T-helper 17 cell (primary cell): ENCODE data around the gene DENND1A. TPM values are rescaled to one million over a fixed set of nuclear protein-coding genes. Genes with fewer than 3 reads are reported as not detected.
"Not testable (repeated sequence)": the region's sequence is repeated elsewhere in the genome, so short reads cannot be mapped to it uniquely, and the experiment has no call there.

ENCODE experiments used
- ATAC-seq: fragments of 150-1000 bp; cut with Tn5 transposase; 2 replicates; pipeline ENCODE4 v1.10.0; 2021; ENCODE audit warnings: mild to moderate bottlenecking, moderate library complexity
- DNase-seq, 3 donors: peaks; one replicate each; pipeline versions ENCODE4 v3.0.0 to v3.0.0-alpha.2; 2020 to 2021
- H3K9me3 ChIP-seq: one replicate; pipeline ENCODE4 v1.7.0; 2013; ENCODE audit warnings: low read length, mild to moderate bottlenecking; ENCODE audit not compliant: control insufficient read depth, poor library complexity, severe bottlenecking
- H3K27ac Mint-ChIP-seq: one replicate; pipeline ENCODE4 v1.8.0; 2022; ENCODE audit warnings: mild to moderate bottlenecking, moderate library complexity, mixed read lengths
- H3K27me3 Mint-ChIP-seq: one replicate; pipeline ENCODE4 v1.8.0; 2022; ENCODE audit warnings: mixed read lengths
- H3K36me3 Mint-ChIP-seq: one replicate; pipeline ENCODE4 v1.8.0; 2022; ENCODE audit warnings: low read depth, mixed read lengths
- H3K4me1 Mint-ChIP-seq: one replicate; pipeline ENCODE4 v1.8.0; 2022; ENCODE audit warnings: mild to moderate bottlenecking, mixed read lengths
- H3K4me3 Mint-ChIP-seq: one replicate; pipeline ENCODE4 v1.8.0; 2022; ENCODE audit warnings: mild to moderate bottlenecking, moderate library complexity, mixed read lengths
- total RNA-seq, 4 donors: library from RNA in 2 of 4; stranded (reverse) in 2 of 4; gene quantifications; one replicate each; pipeline ENCODE4 v1.2.3 and lab custom pipeline; 2022 to 2026

Gene DENND1A
- total RNA-seq, 2 donors from 2014 or later = 19.9 to 21.1 TPM

GRCh38 chr9:123742009-123742767 is 187.7 kb downstream of the DENND1A start:
- Mint-ChIP-seq H3K4me1 (no peaks in the 10 kb centered on the region), H3K36me3 (peaks cover 2% of the 10 kb centered on the region), H3K27ac (no peak overlapping the region), H3K4me3 (no peak overlapping the region), H3K27me3 (no peaks in the 10 kb centered on the region)
- ATAC-seq (no peak), DNase-seq (no peak)
- H3K9me3 ChIP-seq = no peaks in the 10 kb centered on the region

GRCh38 chr9:123741214-123741613 is 188.7 kb downstream of the DENND1A start:
- H3K27me3 Mint-ChIP-seq = no peaks in the 10 kb centered on the region
- DNase-seq (no peak), ATAC-seq (no peak)
- H3K4me3 Mint-ChIP-seq = no peak overlapping the region
- no peaks in the 10 kb centered on the region for H3K4me1 Mint-ChIP-seq
- H3K36me3 Mint-ChIP-seq = peaks cover 2% of the 10 kb centered on the region
- no peaks in the 10 kb centered on the region for H3K9me3 ChIP-seq
- H3K27ac Mint-ChIP-seq = no peak overlapping the region

- no peaks in the 10 kb centered on the region for H3K9me3 ChIP-seq
- Mint-ChIP-seq H3K27me3 (no peaks in the 10 kb centered on the region), H3K27ac (no peak overlapping the region), H3K4me1 (no peaks in the 10 kb centered on the region), H3K36me3 (peaks cover 2% of the 10 kb centered on the region), H3K4me3 (no peak overlapping the region)
- ATAC-seq (no peak), DNase-seq (no peak)
These were observed 190.0 kb downstream of the DENND1A start for GRCh38 chr9:123739902-123740301.

GRCh38 chr9:123739387-123739786 is 190.5 kb downstream of the DENND1A start:
- no peak for ATAC-seq
- H3K4me3 Mint-ChIP-seq = no peak overlapping the region
- no peak for DNase-seq
- H3K4me1 Mint-ChIP-seq = no peaks in the 10 kb centered on the region
- peaks cover 2% of the 10 kb centered on the region for H3K36me3 Mint-ChIP-seq
- H3K9me3 ChIP-seq = no peaks in the 10 kb centered on the region
- H3K27me3 Mint-ChIP-seq = no peaks in the 10 kb centered on the region
- no peak overlapping the region for H3K27ac Mint-ChIP-seq

- no peaks in the 10 kb centered on the region for H3K9me3 ChIP-seq
- Mint-ChIP-seq H3K27me3 (no peaks in the 10 kb centered on the region), H3K4me3 (no peak overlapping the region), H3K4me1 (no peaks in the 10 kb centered on the region), H3K36me3 (peaks cover 2% of the 10 kb centered on the region), H3K27ac (no peak overlapping the region)
- ATAC-seq (no peak), DNase-seq (no peak)
These were observed 191.3 kb downstream of the DENND1A start for GRCh38 chr9:123738648-123739047.

- H3K4me3 Mint-ChIP-seq = no peak overlapping the region
- no peaks in the 10 kb centered on the region for H3K27me3 Mint-ChIP-seq
- DNase-seq (no peak), ATAC-seq (no peak)
- no peaks in the 10 kb centered on the region for H3K4me1 Mint-ChIP-seq
- no peak overlapping the region for H3K27ac Mint-ChIP-seq
- H3K9me3 ChIP-seq = no peaks in the 10 kb centered on the region
- peaks cover 2% of the 10 kb centered on the region for H3K36me3 Mint-ChIP-seq
These were observed 194.6 kb downstream of the DENND1A start for GRCh38 chr9:123735376-123735775.

GRCh38 chr9:123728571-123728970 is 201.4 kb downstream of the DENND1A start:
- not testable (repeated sequence) for H3K4me1 Mint-ChIP-seq, ATAC-seq, H3K36me3 Mint-ChIP-seq, H3K27me3 Mint-ChIP-seq, H3K9me3 ChIP-seq, H3K4me3 Mint-ChIP-seq, H3K27ac Mint-ChIP-seq, DNase-seq

- H3K4me3 Mint-ChIP-seq = no peak overlapping the region
- no peak for ATAC-seq
- H3K27ac Mint-ChIP-seq = no peak overlapping the region
- DNase-seq = no peak
- no peaks in the 10 kb centered on the region for H3K27me3 Mint-ChIP-seq
- H3K9me3 ChIP-seq = no peaks in the 10 kb centered on the region
- H3K4me1 Mint-ChIP-seq = peaks cover 5% of the 10 kb centered on the region
- H3K36me3 Mint-ChIP-seq = peaks cover 4% of the 10 kb centered on the region
These were observed 202.6 kb downstream of the DENND1A start for GRCh38 chr9:123727332-123727731.

- Mint-ChIP-seq H3K36me3 (peaks cover 4% of the 10 kb centered on the region), H3K27ac (no peak overlapping the region), H3K27me3 (no peaks in the 10 kb centered on the region), H3K4me1 (peaks cover 5% of the 10 kb centered on the region), H3K4me3 (no peak overlapping the region)
- no peaks in the 10 kb centered on the region for H3K9me3 ChIP-seq
- no peak for ATAC-seq
- no peak for DNase-seq
These were observed 204.5 kb downstream of the DENND1A start for GRCh38 chr9:123725389-123725788.

- no peaks in the 10 kb centered on the region for H3K27me3 Mint-ChIP-seq
- no peak overlapping the region for H3K4me3 Mint-ChIP-seq
- ATAC-seq (no peak), DNase-seq (no peak)
- peaks cover 5% of the 10 kb centered on the region for H3K4me1 Mint-ChIP-seq
- H3K9me3 ChIP-seq = no peaks in the 10 kb centered on the region
- no peak overlapping the region for H3K27ac Mint-ChIP-seq
- H3K36me3 Mint-ChIP-seq = peaks cover 6% of the 10 kb centered on the region
These were observed 205.6 kb downstream of the DENND1A start for GRCh38 chr9:123724211-123724796.

- ATAC-seq = no peak
- Mint-ChIP-seq H3K27ac (no peak overlapping the region), H3K36me3 (peaks cover 6% of the 10 kb centered on the region), H3K27me3 (no peaks in the 10 kb centered on the region), H3K4me1 (peaks cover 5% of the 10 kb centered on the region), H3K4me3 (no peak overlapping the region)
- H3K9me3 ChIP-seq = no peaks in the 10 kb centered on the region
- no peak for DNase-seq
These were observed 206.6 kb downstream of the DENND1A start for GRCh38 chr9:123723135-123723875.

GRCh38 chr9:123722378-123722777 is 207.5 kb downstream of the DENND1A start:
- Mint-ChIP-seq H3K27me3 (no peaks in the 10 kb centered on the region), H3K27ac (no peak overlapping the region), H3K4me3 (no peak overlapping the region), H3K36me3 (peaks cover 6% of the 10 kb centered on the region), H3K4me1 (peaks cover 7% of the 10 kb centered on the region)
- DNase-seq (no peak), ATAC-seq (no peak)
- H3K9me3 ChIP-seq = no peaks in the 10 kb centered on the region

- H3K36me3 Mint-ChIP-seq = peaks cover 2% of the 10 kb centered on the region
- no peaks in the 10 kb centered on the region for H3K9me3 ChIP-seq
- ATAC-seq = no peak
- no peak overlapping the region for H3K4me3 Mint-ChIP-seq
- peaks cover 2% of the 10 kb centered on the region for H3K4me1 Mint-ChIP-seq
- H3K27me3 Mint-ChIP-seq = no peaks in the 10 kb centered on the region
- DNase-seq = no peak
- H3K27ac Mint-ChIP-seq = no peak overlapping the region
These were observed 211.7 kb downstream of the DENND1A start for GRCh38 chr9:123718188-123718587.
